Measurements from ENCODE around the gene TIE1. TPM values are rescaled to one million over a fixed set of nuclear protein-coding genes. Genes with fewer than 3 reads are reported as not detected.

The TIE1 gene
- total and polyA plus RNA-seq, 12 donors: 5.0 to 49.8 (median 27.0) TPM

GRCh38 chr1:43293896-43294760 is 6.7 kb upstream of the TIE1 start:
- peak in 2 of 7 donors; percentile 32 to 40 for DNase-seq
- intact Hi-C loops (cut with DNase I): no loop called here
- H3K4me3 ChIP-seq: no peak overlapping the region
- 66 to 78% (median 70%) methylated on average over 7 of the region's 7 CpGs for WGBS, 4 donors
- no peaks in the 10 kb centered on the region for H3K9me3 ChIP-seq (replicated peaks in 1 of 3)
- no peaks in the 10 kb centered on the region for H3K27me3 ChIP-seq
- peak overlapping the region in 2 of 5 donors; percentile 24 to 39 for H3K27ac ChIP-seq
- H3K36me3 ChIP-seq (replicated peaks in 1 of 2): no peaks in the 10 kb centered on the region
- peaks cover 0 to 20% of the 10 kb centered on the region in 2 donors for H3K4me1 ChIP-seq (replicated peaks in 1 of 2)
- TF ChIP-seq CTCF (IDR thresholded peaks at IDR 0.05) (no peak), POLR2A (IDR thresholded peaks at IDR 0.05) (no peak)

- TF ChIP-seq CTCF (IDR thresholded peaks at IDR 0.05): no peak
- no peak for TF ChIP-seq POLR2A (IDR thresholded peaks at IDR 0.05)
- no peak overlapping the region for H3K4me3 ChIP-seq
- H3K4me1 ChIP-seq (replicated peaks in 1 of 2): peaks cover 0 to 14% of the 10 kb centered on the region in 2 donors
- no peak for DNase-seq
- WGBS, 4 donors: 83 to 91% (median 88%) methylated on average over 1 to 8 of the region's 8 CpGs
- H3K27ac ChIP-seq: peak overlapping the region in 2 of 5 donors; percentile 24 to 39
- no peaks in the 10 kb centered on the region for H3K36me3 ChIP-seq (replicated peaks in 1 of 2)
- no peaks in the 10 kb centered on the region for H3K27me3 ChIP-seq
- intact Hi-C loops (cut with DNase I): no loop called here
- no peaks in the 10 kb centered on the region for H3K9me3 ChIP-seq (replicated peaks in 1 of 3)
Observed at GRCh38 chr1:43294761-43295160, 6.0 kb upstream of the TIE1 start.

- Histone ChIP-seq H3K27ac (peak overlapping the region in 1 of 5 donors; percentile 24), H3K4me3 (no peak overlapping the region), H3K27me3 (no peaks in the 10 kb centered on the region), H3K36me3 (replicated peaks in 1 of 2) (no peaks in the 10 kb centered on the region), H3K9me3 (replicated peaks in 1 of 3) (no peaks in the 10 kb centered on the region), H3K4me1 (replicated peaks in 1 of 2) (peaks cover 0 to 14% of the 10 kb centered on the region in 2 donors)
- 61 to 74% (median 67%) methylated on average over 1 of the region's 1 CpG for WGBS, 4 donors
- no peak for TF ChIP-seq CTCF (IDR thresholded peaks at IDR 0.05)
- no peak for TF ChIP-seq POLR2A (IDR thresholded peaks at IDR 0.05)
- intact Hi-C loops (cut with DNase I): no loop called here
- DNase-seq: no peak
Observed at GRCh38 chr1:43296207-43296606, 4.6 kb upstream of the TIE1 start.

- Histone ChIP-seq H3K4me3 (no peak overlapping the region), H3K27ac (no peak overlapping the region), H3K27me3 (no peaks in the 10 kb centered on the region), H3K36me3 (replicated peaks in 1 of 2) (no peaks in the 10 kb centered on the region), H3K4me1 (replicated peaks in 1 of 2) (peaks cover 0 to 14% of the 10 kb centered on the region in 2 donors), H3K9me3 (replicated peaks in 1 of 3) (no peaks in the 10 kb centered on the region)
- no peak for TF ChIP-seq POLR2A (IDR thresholded peaks at IDR 0.05)
- TF ChIP-seq CTCF (IDR thresholded peaks at IDR 0.05): no peak
- 79 to 100% (median 89%) methylated on average over 1 of the region's 1 CpG for WGBS, 4 donors
- DNase-seq: no peak
- intact Hi-C loops (cut with DNase I): no loop called here
Observed at GRCh38 chr1:43298055-43298454, 2.7 kb upstream of the TIE1 start.
